Smooth muscle cell of the brain vasculature (primary cell): ENCODE results near the gene ZNF135.
A peak's percentile ranks its signal among the peaks of the same experiment; 100 is the strongest.

ENCODE experiments used
- DNase-seq: peaks from one replicate; pipeline ENCODE4 v3.0.0-alpha.2; 2012; ENCODE audit warnings: low read depth, low spot score

The ZNF135 gene

DNA sequence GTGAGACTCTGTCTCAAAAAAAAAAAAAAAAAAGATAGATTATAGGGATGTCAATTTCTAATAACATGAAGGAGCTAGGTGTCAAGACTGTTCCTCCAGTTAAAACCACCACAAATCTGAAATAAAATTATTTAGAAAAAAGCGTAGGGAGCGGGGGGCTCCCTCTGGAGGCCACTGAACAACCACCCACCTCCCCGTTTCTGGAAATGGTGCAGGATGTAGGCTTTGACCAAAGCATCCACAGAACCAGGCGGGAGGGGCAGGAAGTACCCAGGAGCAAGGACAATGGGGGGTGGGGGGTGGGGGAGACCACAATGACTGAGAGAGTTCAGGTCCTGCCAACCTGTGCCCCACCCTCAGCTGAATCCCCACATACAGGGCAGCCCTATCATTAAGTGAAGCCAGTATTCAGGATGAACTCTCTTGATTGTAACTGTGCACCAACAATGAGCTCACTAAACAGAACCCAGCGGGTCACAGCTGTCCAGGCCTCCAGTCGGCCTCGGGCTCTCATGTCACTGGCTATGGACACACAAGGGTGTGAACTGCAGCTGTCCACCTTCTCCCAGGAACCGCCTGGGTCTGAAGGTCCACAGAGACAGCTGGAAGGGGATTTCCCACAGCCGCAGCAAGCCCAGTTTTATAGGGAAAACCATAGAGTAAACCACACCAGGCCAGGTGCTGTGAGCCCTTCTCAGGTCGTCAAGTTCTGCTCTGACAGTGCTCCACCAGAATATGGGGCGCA lies 32.3 kb downstream of the ZNF135 start:
- DNase-seq, result no peak

DNA sequence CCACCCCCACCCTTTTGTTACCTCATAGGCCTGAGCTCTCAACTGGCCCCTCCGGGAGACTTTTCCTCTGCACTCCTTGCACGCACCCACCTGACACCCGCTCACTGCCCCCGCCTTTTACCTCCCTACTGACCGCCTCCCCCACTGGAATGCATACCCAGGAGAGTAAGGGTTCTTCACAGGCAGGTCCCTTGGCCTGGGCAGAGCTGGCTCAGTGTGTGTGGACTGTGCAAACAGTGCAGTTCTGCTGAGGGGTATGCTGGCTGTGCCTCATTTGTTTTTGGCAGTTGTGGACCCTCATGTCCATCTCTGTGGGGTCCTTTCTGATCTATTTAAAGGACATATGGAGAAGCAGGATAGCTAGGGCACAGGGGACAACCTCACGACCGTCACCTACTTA lies 34.0 kb downstream of the ZNF135 start:
- no peak for DNase-seq

- no peak for DNase-seq
These were observed 36.2 kb downstream of the ZNF135 start for GRCh38 chr19:58095328-58095727.

- no peak for DNase-seq
These were observed 37.8 kb downstream of the ZNF135 start for GRCh38 chr19:58096884-58097283.

GRCh38 chr19:58097349-58097748 lies 38.3 kb downstream of the ZNF135 start:
- no peak for DNase-seq

DNA sequence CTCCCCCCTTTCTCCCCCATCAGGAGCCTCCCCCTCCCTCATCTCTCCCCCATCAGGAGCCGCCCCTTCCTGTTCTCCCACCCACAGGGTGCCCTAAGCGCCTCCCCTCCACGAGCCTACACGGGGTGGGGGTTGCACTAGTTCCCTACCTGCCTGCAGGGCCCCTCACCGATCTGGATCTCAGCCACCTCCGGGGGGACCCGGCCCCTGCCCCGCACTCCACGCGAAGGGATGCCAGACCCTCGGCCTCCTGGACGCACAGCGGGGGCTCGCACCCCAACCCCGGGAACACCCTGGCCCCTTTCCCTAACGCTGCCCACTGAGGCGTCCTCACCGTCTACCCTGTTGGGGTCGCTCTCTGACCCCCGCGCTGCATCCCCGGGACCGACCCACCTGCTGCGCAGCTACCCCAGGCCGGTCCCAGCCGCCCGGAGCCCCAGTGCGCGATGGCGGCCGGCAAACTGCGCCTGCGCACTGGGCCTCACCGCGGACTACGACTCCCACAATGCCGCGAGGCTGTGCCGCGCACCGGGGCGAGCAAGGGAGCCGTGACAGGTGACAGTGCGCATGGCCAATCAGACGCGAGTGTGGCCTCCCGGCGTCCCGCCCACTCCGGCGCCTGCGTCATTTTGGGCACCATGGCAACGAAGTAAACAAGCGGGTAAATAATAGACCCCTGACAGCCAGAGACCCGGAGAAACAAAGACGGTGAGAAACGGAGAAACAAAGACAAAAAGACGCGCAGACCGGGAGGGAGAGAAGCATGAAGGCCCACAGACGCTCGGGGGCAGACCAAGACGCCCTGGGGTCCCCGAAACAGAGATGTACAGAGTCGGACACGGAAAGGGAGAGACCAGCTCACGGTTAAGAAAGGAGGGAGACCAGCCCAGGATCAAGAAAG lies 38.9 kb downstream of the ZNF135 start, which contains the start of gene ZSCAN18:
TSS of gene ZSCAN18 (minus strand) at position 451 of the 901 bp plus-strand sequence. CDS start 7,964 bp downstream, outside the sequence.
- peak; percentile 82 for DNase-seq

DNA sequence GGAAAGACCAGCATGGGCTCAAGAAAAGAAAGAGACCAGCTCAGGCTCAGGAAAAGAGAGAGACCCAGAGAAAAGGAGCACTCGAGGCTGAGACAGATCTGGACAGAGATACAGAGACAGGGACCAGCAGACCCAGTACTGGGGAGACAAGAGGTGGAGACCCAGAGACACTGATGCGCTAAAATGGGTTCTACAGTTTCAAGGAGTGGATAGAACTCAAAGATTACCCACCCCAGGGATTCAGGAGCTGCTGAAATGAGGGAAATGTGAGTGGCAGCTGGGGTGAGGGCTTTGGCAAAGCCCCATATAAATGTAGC lies 39.6 kb downstream of the ZNF135 start:
- DNase-seq, result no peak

- DNase-seq, result no peak
These were observed 48.9 kb downstream of the ZNF135 start for GRCh38 chr19:58107778-58108545.

- no peak for DNase-seq
These were observed 49.4 kb downstream of the ZNF135 start for GRCh38 chr19:58108546-58108817.

DNA sequence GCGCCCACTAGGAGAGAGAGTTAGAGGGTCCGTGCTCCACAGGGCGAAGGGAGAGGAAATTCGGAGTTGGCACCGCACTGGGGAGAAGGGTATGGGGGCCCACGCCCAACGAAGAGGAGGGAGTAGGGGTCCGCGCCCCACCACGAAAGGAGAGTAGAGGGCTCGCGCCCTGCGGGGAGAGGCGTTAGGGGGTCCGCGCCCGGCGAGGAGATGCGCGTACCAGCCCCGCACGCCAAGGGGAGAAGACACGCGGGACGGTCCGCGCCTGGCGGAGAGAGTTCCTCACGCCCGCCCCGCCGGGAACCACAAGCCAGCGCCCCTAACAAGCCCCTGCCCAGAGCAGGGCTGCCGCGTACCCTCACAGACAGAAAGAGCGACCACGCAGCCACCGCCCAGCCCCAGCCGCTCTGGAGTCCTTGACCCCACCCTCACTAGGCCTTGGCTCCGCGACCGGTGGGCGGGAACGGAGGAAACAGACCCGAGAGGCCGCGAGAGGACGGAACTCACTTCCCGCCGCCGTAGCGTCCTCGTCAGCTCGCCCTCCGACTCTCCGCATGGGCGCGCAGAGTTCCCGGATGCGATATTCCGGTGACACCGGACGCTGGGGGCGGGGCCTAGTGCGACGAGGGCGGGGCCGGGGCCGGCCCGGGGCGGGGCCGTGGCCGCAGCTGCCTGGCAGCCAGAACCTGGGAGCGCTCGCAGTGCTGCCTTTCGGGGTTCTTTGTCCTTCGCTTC lies 58.9 kb downstream of the ZNF135 start:
- DNase-seq, result no peak

DNA sequence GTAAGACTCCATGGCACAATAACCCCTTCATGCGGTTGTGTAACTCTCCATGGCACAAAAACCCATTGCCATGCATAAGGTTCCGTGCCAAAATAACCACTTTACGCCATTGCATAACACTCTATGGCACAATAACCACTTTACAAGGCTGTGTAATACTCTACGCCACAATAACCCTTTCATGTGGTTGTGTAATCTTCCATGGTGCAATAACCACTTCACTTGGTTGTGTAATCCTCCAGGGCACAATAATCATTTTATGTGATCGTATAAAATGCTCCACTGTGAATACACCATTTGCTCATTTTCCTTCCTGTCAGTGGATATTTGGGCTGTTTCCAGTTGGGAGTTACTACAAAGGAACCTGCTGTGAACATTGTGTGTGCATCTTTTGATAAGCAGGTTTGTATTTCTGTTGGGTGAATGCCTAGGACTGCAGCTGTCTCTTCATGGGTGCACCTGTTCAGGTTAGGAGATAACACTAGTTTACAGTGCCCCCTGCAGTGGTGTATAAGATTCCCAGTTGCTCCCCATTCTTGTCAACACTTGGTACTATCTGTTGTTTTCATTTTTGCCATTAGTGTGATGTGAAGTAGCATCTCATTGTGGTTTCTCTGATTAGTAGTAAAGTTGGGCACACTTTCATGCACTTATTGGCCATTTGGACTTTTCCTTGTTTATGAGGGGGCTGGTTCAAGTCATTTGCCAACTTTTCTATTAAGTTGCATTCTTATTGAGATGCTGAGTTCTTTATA lies 60.1 kb downstream of the ZNF135 start:
- DNase-seq, result no peak
